ENCODE results near the gene SLC39A5. TPM values are rescaled to one million over a fixed set of nuclear protein-coding genes. Genes with fewer than 3 reads are reported as not detected.
"Not testable (repeated sequence)": the region's sequence is repeated elsewhere in the genome, so short reads cannot be mapped to it uniquely, and the experiment has no call there.

The SLC39A5 gene
- total RNA-seq, 1 donor from 2014 or later, result not detected

- peak overlapping the region; percentile 88 for H3K27ac ChIP-seq
- TF ChIP-seq POLR2A (IDR thresholded peaks at IDR 0.05), result no peak
- no peak for TF ChIP-seq POLR2AphosphoS5 (IDR thresholded peaks at IDR 0.05; ENCODE audit: insufficient read depth in 1 of 2, low read depth in 1 of 2)
- TF ChIP-seq CTCF (IDR thresholded peaks at IDR 0.05), result no peak
- peaks cover 21% of the 10 kb centered on the region for H3K4me1 ChIP-seq
- H3K9me3 ChIP-seq, result no peaks in the 10 kb centered on the region
- intact Hi-C loops (cut with DNase I), result no loop called here
- peak overlapping the region; percentile 57 to 74 for H3K4me3 ChIP-seq
- DNase-seq (ENCODE audit: extremely low spot score in 2 of 2), result no peak
- H3K36me3 ChIP-seq, result peaks cover 0 to 13% of the 10 kb centered on the region in 2 donors
- H3K27me3 ChIP-seq, result no peaks in the 10 kb centered on the region
These were observed 37.7 kb downstream of the SLC39A5 start for GRCh38 chr12:56267443-56268071.

- Histone ChIP-seq H3K27me3 (no peaks in the 10 kb centered on the region), H3K9me3 (no peaks in the 10 kb centered on the region), H3K4me3 (no peak overlapping the region), H3K36me3 (peaks cover 0 to 48% of the 10 kb centered on the region in 2 donors), H3K27ac (no peak overlapping the region), H3K4me1 (peaks cover 17% of the 10 kb centered on the region)
- intact Hi-C loops (cut with DNase I), result no loop called here
- DNase-seq (ENCODE audit: extremely low spot score in 2 of 2), result no peak
- TF ChIP-seq CTCF (IDR thresholded peaks at IDR 0.05) (no peak), POLR2A (IDR thresholded peaks at IDR 0.05) (no peak), POLR2AphosphoS5 (IDR thresholded peaks at IDR 0.05; ENCODE audit: insufficient read depth in 1 of 2, low read depth in 1 of 2) (no peak)
These were observed 41.2 kb downstream of the SLC39A5 start for GRCh38 chr12:56271031-56271430.

GRCh38 chr12:56272468-56272867, 42.6 kb downstream of the SLC39A5 start:
- intact Hi-C loops (cut with DNase I); DNase-seq (ENCODE audit: extremely low spot score in 2 of 2); H3K27ac ChIP-seq; H3K27me3 ChIP-seq; H3K9me3 ChIP-seq; H3K4me3 ChIP-seq; H3K4me1 ChIP-seq: not testable (repeated sequence)
- peaks cover 0 to 58% of the 10 kb centered on the region in 2 donors for H3K36me3 ChIP-seq

GRCh38 chr12:56274299-56274698, 44.4 kb downstream of the SLC39A5 start:
- Histone ChIP-seq H3K4me3 (no peak overlapping the region), H3K36me3 (peaks cover 0 to 76% of the 10 kb centered on the region in 2 donors), H3K27me3 (no peaks in the 10 kb centered on the region), H3K4me1 (no peaks in the 10 kb centered on the region), H3K9me3 (no peaks in the 10 kb centered on the region), H3K27ac (no peak overlapping the region)
- no peak for DNase-seq (ENCODE audit: extremely low spot score in 2 of 2)
- TF ChIP-seq POLR2A (IDR thresholded peaks at IDR 0.05), result no peak
- TF ChIP-seq CTCF (IDR thresholded peaks at IDR 0.05), result no peak
- no peak for TF ChIP-seq POLR2AphosphoS5 (IDR thresholded peaks at IDR 0.05; ENCODE audit: insufficient read depth in 1 of 2, low read depth in 1 of 2)
- intact Hi-C loops (cut with DNase I), result no loop called here

GRCh38 chr12:56278905-56279304, 49.1 kb downstream of the SLC39A5 start:
- no peak overlapping the region for H3K4me3 ChIP-seq
- H3K27ac ChIP-seq, result no peak overlapping the region
- no peaks in the 10 kb centered on the region for H3K9me3 ChIP-seq
- DNase-seq (ENCODE audit: extremely low spot score in 2 of 2), result no peak
- H3K36me3 ChIP-seq, result peaks cover 0 to 96% of the 10 kb centered on the region in 2 donors
- H3K27me3 ChIP-seq, result no peaks in the 10 kb centered on the region
- intact Hi-C loops (cut with DNase I), result no loop called here
- TF ChIP-seq CTCF (IDR thresholded peaks at IDR 0.05), result no peak
- TF ChIP-seq POLR2AphosphoS5 (IDR thresholded peaks at IDR 0.05; ENCODE audit: insufficient read depth in 1 of 2, low read depth in 1 of 2), result no peak
- TF ChIP-seq POLR2A (IDR thresholded peaks at IDR 0.05), result no peak
- H3K4me1 ChIP-seq, result no peaks in the 10 kb centered on the region
